GM10266 (cell line): ENCODE measurements around the gene SNRPB.
"Not testable (repeated sequence)": the region's sequence is repeated elsewhere in the genome, so short reads cannot be mapped to it uniquely, and the experiment has no call there.

Experiments used
- DNase-seq: peaks from one replicate; pipeline ENCODE4 v3.0.0; 2012; ENCODE audit errors: extremely low spot score
- CTCF ChIP-seq: IDR thresholded peaks from 2 replicates; pipeline ENCODE4 v1.5.1; 2012; ENCODE audit warnings: mild to moderate bottlenecking, low read depth; ENCODE audit not compliant: control insufficient read depth, insufficient read depth; ENCODE audit errors: missing control alignments

The SNRPB gene

GRCh38 chr20:2509468-2509781 lies 38.8 kb upstream of the SNRPB start:
- no peak for TF ChIP-seq CTCF
- DNase-seq, result no peak

GRCh38 chr20:2508631-2509467 lies 38.3 kb upstream of the SNRPB start, which contains the start of gene ZNF343:
ZNF343 (minus strand) TSS chr20:2508915; CDS start chr20:2493895, 15,020 bp downstream.
- peak; percentile 86 for DNase-seq
- TF ChIP-seq CTCF, result no peak

GRCh38 chr20:2507875-2508630 lies 37.5 kb upstream of the SNRPB start:
- no peak for TF ChIP-seq CTCF

GRCh38 chr20:2507464-2507863 lies 36.9 kb upstream of the SNRPB start:
- DNase-seq, result no peak
- no peak for TF ChIP-seq CTCF

More at GRCh38 chr20:2507875-2508630, 37.5 kb upstream of the SNRPB start:
- no peak for DNase-seq

GRCh38 chr20:2506426-2506825 lies 35.8 kb upstream of the SNRPB start:
- DNase-seq, result not testable (repeated sequence)

- DNase-seq, result not testable (repeated sequence)
Observed at GRCh38 chr20:2504803-2505202, 34.2 kb upstream of the SNRPB start.

- DNase-seq, result not testable (repeated sequence)
Observed at GRCh38 chr20:2502808-2503384, 32.3 kb upstream of the SNRPB start.

GRCh38 chr20:2485661-2486060 lies 15.1 kb upstream of the SNRPB start:
- no peak for DNase-seq
- TF ChIP-seq CTCF, result no peak
